IMR-90 (cell line): ENCODE measurements around the gene BPIFB2.

Experiments used
- CEBPB ChIP-seq: IDR thresholded peaks from 2 replicates; pipeline ENCODE4 v1.6.1; 2012; ENCODE audit warnings: low read depth, low read length, improper control_type of control experiment
- CTCF ChIP-seq: conservative IDR thresholded peaks from 2 replicates; pipeline ENCODE4 v1.5.1; 2012; ENCODE audit warnings: mild to moderate bottlenecking, low read depth, low read length, improper control_type of control experiment
- POLR2A ChIP-seq: IDR thresholded peaks from 2 replicates; pipeline ENCODE4 v1.6.1; 2012; ENCODE audit warnings: mild to moderate bottlenecking, low read depth, low read length
- RAD21 ChIP-seq: IDR thresholded peaks from 2 replicates; pipeline ENCODE4 v1.6.1; 2012; ENCODE audit warnings: low read length, improper control_type of control experiment
- RCOR1 ChIP-seq: IDR thresholded peaks from 2 replicates; pipeline ENCODE4 v1.6.1; 2012; ENCODE audit warnings: mild to moderate bottlenecking, low read length, improper control_type of control experiment; ENCODE audit not compliant: insufficient replicate concordance
- RFX5 ChIP-seq: IDR thresholded peaks from 2 replicates; pipeline ENCODE4 v1.8.0; 2012; ENCODE audit warnings: low read depth, mild to moderate bottlenecking, low read length, moderate library complexity
- USF2 ChIP-seq: fragments of 150-350 bp; IDR thresholded peaks from 2 replicates; pipeline ENCODE4 v1.6.1; 2017; ENCODE audit warnings: mild to moderate bottlenecking, antibody characterized with exemption, low read length, low read depth

- TF ChIP-seq CEBPB = no peak
- no peak for TF ChIP-seq CTCF
- TF ChIP-seq POLR2A = no peak
- TF ChIP-seq RCOR1 = no peak
- no peak for TF ChIP-seq RAD21
- TF ChIP-seq RFX5 = no peak
- no peak for TF ChIP-seq USF2
These were observed 16.1 kb upstream of the BPIFB2 start for GRCh38 chr20:32991383-32991782.
